ENCODE measurements around the gene ZBTB2. TPM values are rescaled to one million over a fixed set of nuclear protein-coding genes. Genes with fewer than 3 reads are reported as not detected.

The ZBTB2 gene
- total RNA-seq, 2 experiments from 2014 or later, result 10.7 to 10.8 TPM

DNA sequence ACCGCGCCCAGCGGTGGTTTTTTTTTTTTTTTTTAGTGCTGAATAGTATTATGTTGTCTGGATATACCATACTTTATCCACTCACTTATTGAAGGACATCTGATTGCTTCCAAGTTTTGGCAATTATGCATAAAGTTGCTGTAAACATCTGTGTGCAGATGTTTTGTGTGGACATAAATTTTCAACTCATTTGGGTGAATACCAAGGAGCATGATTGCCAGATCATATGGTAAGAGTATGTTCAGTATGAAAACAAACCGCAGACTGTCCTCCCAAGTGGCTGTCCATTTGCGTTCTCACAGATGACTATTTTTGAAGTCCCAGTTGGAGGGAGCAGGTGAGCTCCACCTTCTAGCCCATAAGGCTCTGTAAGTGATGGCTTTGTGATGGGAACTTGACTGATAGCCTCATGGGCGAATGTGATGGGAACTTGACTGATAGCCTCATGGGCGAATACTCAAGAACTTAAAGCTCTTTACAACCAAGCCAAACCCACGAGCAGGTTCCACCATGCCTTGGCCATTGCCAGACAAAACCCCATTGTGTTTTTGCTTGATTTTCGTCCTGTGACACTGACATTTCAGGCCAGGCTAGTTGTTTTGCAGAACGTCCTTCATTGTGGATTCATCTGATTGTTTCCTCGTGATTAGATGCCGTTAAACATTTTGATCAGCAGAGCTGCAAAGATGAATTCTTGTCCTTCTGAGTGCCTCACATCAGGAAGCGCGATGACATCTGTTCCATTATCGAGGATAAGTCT, 51.0 kb downstream of the ZBTB2 start:
- intact Hi-C loops (cut with micrococcal nuclease), result no loop called here
- H3K27ac Mint-ChIP-seq, result no peak overlapping the region
- CTCF ChIA-PET, result no interaction called here
- no peaks in the 10 kb centered on the region for H3K4me1 Mint-ChIP-seq (ENCODE audit: low read depth)
- no peaks in the 10 kb centered on the region for H3K36me3 Mint-ChIP-seq (ENCODE audit: low read depth)
- H3K27me3 Mint-ChIP-seq (ENCODE audit: low read depth), result no peaks in the 10 kb centered on the region
- no peaks in the 10 kb centered on the region for H3K9me3 Mint-ChIP-seq
- H3K4me3 Mint-ChIP-seq, result no peak overlapping the region
- no peak for DNase-seq

DNA sequence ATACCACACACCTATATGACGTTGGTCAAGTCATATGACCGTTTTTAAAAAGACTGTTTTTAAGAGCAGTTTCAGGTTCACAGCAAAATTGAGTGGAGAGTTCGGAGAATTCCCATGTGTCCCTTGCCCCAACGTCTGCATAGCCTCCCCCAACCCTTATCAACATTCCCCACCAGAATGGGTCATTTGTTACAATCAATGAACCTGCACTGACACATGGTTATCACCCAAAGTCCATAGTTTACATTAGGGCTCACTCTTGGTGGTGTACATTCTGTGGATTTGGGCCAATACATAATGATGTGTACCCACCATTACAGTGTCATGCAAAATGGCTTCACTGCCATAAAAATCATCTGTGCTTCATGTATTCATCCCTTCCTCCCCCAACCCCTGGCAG, 52.0 kb downstream of the ZBTB2 start:
- H3K9me3 Mint-ChIP-seq, result no peaks in the 10 kb centered on the region
- intact Hi-C loops (cut with micrococcal nuclease), result no loop called here
- no peak for DNase-seq
- no peaks in the 10 kb centered on the region for H3K36me3 Mint-ChIP-seq (ENCODE audit: low read depth)
- H3K4me3 Mint-ChIP-seq, result no peak overlapping the region
- H3K27ac Mint-ChIP-seq, result no peak overlapping the region
- H3K27me3 Mint-ChIP-seq (ENCODE audit: low read depth), result no peaks in the 10 kb centered on the region
- H3K4me1 Mint-ChIP-seq (ENCODE audit: low read depth), result peaks cover 3% of the 10 kb centered on the region
- CTCF ChIA-PET, result no interaction called here

DNA sequence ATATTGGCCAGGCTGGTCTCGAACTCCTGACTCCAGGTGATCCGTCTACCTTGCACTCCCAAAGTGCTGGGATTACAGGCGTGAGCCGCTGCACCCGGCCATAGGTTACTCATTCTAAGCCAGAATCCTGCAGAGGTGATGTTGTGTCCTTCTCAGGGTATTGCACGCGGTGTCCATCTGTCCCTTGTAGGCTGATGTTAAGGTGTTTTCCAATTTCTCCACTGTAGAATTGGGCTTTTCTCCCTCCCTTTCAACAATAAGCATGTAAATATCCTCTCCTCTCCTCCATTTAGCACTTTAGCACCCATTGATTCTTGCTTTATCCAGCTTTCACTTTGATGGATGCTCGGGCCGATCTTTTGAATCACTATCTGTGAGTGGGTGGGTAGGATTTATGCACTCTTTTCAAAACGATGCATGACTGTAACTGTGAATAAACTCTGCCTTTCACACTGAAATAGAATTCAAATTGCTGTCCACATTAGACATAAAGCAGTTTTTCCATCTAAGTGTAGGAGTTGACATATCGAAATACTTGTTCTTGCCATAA, 52.6 kb downstream of the ZBTB2 start:
- CTCF ChIA-PET, result interaction anchor here (1.4 kb wide), 1 partner anchor 14 kb away, joined by 6 read pairs; no protein-coding TSS in a partner anchor
- H3K4me3 Mint-ChIP-seq, result no peak overlapping the region
- no peak for DNase-seq
- intact Hi-C loops (cut with micrococcal nuclease), result no loop called here
- no peak overlapping the region for H3K27ac Mint-ChIP-seq
- peaks cover 3% of the 10 kb centered on the region for H3K4me1 Mint-ChIP-seq (ENCODE audit: low read depth)
- H3K27me3 Mint-ChIP-seq (ENCODE audit: low read depth), result no peaks in the 10 kb centered on the region
- H3K36me3 Mint-ChIP-seq (ENCODE audit: low read depth), result no peaks in the 10 kb centered on the region
- no peaks in the 10 kb centered on the region for H3K9me3 Mint-ChIP-seq

DNA sequence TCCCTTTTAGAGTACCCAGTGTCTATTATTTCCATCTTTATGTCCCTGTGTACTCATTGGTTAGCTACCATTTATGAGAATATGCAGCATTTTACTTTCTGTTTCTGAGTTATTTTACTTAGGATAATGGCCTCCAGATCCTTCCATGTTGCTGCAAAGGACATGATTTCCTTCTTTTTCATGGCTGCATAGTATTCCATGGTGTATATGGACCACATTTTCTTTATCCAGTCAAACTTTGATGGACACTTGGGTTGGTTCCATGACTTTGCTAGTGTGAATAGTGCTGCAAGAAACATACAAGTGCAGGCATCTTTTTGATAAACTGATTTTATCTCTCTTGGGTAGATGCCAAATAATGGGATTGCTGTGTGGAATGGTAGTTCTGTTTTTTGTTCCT, 55.4 kb downstream of the ZBTB2 start:
- Mint-ChIP-seq H3K9me3 (no peaks in the 10 kb centered on the region), H3K36me3 (ENCODE audit: low read depth) (no peaks in the 10 kb centered on the region), H3K27ac (no peak overlapping the region), H3K4me3 (no peak overlapping the region), H3K27me3 (ENCODE audit: low read depth) (no peaks in the 10 kb centered on the region), H3K4me1 (ENCODE audit: low read depth) (peaks cover 3% of the 10 kb centered on the region)
- CTCF ChIA-PET, result interaction anchor here (0.6 to 4.6 kb wide), 7 partner anchors 11 to 917 kb away, joined by 3 to 37 read pairs (median 4); no protein-coding TSS in a partner anchor
- DNase-seq, result no peak
- intact Hi-C loops (cut with micrococcal nuclease), result loop anchor here (1.0 to 2.0 kb wide), 2 partner anchors 444 to 517 kb away; no protein-coding TSS in a partner anchor

GRCh38 chr6:151330130-151330696, 61.1 kb downstream of the ZBTB2 start:
- H3K27me3 Mint-ChIP-seq (ENCODE audit: low read depth), result peaks cover 22% of the 10 kb centered on the region
- no peak overlapping the region for H3K4me3 Mint-ChIP-seq
- no peaks in the 10 kb centered on the region for H3K9me3 Mint-ChIP-seq
- no peak overlapping the region for H3K27ac Mint-ChIP-seq
- DNase-seq, result no peak
- peaks cover 10% of the 10 kb centered on the region for H3K4me1 Mint-ChIP-seq (ENCODE audit: low read depth)
- H3K36me3 Mint-ChIP-seq (ENCODE audit: low read depth), result no peaks in the 10 kb centered on the region
- intact Hi-C loops (cut with micrococcal nuclease), result no loop called here
- CTCF ChIA-PET, result interaction anchor here (0.6 kb wide), 1 partner anchor 17 kb away, joined by 4 read pairs; no protein-coding TSS in a partner anchor

DNA sequence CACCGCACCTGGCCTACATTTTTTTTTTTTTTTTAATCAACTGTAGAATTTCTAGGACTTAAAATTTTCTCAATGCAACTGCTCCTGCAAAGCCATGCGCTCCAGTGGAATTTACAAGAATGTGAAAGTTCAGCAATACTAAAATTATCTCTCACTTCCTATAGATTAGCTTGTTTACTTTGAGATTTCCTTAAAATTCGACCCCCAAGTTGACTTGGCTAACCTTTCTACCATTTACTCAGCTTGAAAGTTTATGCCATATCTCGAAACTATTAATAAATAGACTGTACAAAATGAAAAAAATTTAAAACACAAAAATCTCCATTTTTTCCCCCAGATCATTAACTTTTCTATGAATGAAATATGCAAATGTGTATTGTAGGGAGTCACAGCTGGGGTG, 64.3 kb downstream of the ZBTB2 start:
- no peak for DNase-seq
- H3K9me3 Mint-ChIP-seq, result no peaks in the 10 kb centered on the region

GRCh38 chr6:151326116-151326825, 65.1 kb downstream of the ZBTB2 start:
- Mint-ChIP-seq H3K36me3 (ENCODE audit: low read depth) (no peaks in the 10 kb centered on the region), H3K9me3 (no peaks in the 10 kb centered on the region), H3K4me1 (ENCODE audit: low read depth) (peaks cover 18% of the 10 kb centered on the region), H3K27me3 (ENCODE audit: low read depth) (peaks cover 46% of the 10 kb centered on the region), H3K4me3 (peak overlapping the region; percentile 64), H3K27ac (no peak overlapping the region)
- no peak for DNase-seq
- intact Hi-C loops (cut with micrococcal nuclease), result no loop called here
- CTCF ChIA-PET, result interaction anchor here (0.6 to 7.1 kb wide), 10 partner anchors 8 to 1116 kb away, joined by 3 to 98 read pairs (median 6); no protein-coding TSS in a partner anchor

More for the DNA sequence above, 64.3 kb downstream of the ZBTB2 start:
- H3K27me3 Mint-ChIP-seq (ENCODE audit: low read depth), result peaks cover 46% of the 10 kb centered on the region
- H3K36me3 Mint-ChIP-seq (ENCODE audit: low read depth), result no peaks in the 10 kb centered on the region
- H3K27ac Mint-ChIP-seq, result no peak overlapping the region
- CTCF ChIA-PET, result interaction anchor here (0.7 to 7.1 kb wide), 3 partner anchors 9 to 311 kb away, joined by 3 to 98 read pairs (median 5); no protein-coding TSS in a partner anchor
- H3K4me3 Mint-ChIP-seq, result no peak overlapping the region
- peaks cover 18% of the 10 kb centered on the region for H3K4me1 Mint-ChIP-seq (ENCODE audit: low read depth)
- intact Hi-C loops (cut with micrococcal nuclease), result no loop called here

DNA sequence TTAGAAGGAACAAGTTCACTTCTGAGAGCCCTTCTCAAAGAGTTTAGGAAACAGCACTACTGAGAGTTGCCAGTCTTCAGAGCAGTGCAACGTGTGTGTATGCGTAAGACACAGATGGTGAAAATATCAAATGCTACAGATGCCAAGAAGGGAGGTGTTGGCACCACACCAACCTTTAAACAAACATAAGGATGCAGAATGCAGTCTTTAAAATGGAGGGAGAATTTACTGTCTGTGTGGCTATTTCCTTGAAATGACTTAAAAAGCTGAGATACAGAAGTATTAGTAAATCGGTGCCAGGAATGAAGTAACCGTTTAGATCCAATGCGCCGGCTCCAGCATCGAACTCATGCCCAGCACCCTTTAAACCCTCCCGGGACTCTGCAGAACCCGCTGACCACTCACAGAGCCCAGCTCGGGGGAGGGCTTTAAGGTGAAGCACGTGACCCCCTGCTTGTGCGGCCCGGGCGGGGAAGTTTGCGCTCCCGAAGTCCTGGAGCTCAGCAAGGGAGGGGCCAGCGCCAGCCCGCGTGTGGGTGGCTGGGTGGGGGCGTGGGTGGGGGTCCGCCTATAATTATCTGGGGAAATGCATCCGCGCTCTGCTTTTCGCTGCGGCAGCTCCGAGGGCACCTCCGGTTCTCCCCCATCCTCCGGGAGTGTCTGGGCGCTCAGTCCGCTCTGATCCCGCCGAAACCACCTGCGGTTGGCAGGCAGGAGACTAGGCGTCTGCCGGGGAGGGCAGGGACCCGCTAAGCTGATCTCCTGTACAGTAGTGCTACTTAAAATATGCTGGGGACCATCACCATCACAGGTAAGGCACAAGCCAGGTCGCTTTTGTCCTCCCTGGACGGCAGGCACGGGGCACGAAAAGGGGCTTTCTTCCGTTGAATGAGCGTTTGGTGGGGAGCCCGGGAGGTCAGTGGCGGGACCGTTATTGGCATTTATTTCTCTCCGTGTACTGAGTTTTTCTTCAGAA, 66.0 kb downstream of the ZBTB2 start:
- intact Hi-C loops (cut with micrococcal nuclease), result loop anchor here (2.0 kb wide), 3 partner anchors 41 to 907 kb away; no protein-coding TSS in a partner anchor
- H3K9me3 Mint-ChIP-seq, result no peaks in the 10 kb centered on the region
- H3K27ac Mint-ChIP-seq, result no peak overlapping the region
- peak; percentile 36 for DNase-seq
- peaks cover 47% of the 10 kb centered on the region for H3K27me3 Mint-ChIP-seq (ENCODE audit: low read depth)
- H3K4me3 Mint-ChIP-seq, result peak overlapping the region; percentile 64
- H3K4me1 Mint-ChIP-seq (ENCODE audit: low read depth), result peaks cover 18% of the 10 kb centered on the region
- CTCF ChIA-PET, result interaction anchor here (0.6 to 7.1 kb wide), 38 partner anchors 9 to 690 kb away, joined by 3 to 98 read pairs (median 4); partner anchors contain the start of gene AKAP12
- H3K36me3 Mint-ChIP-seq (ENCODE audit: low read depth), result no peaks in the 10 kb centered on the region

DNA sequence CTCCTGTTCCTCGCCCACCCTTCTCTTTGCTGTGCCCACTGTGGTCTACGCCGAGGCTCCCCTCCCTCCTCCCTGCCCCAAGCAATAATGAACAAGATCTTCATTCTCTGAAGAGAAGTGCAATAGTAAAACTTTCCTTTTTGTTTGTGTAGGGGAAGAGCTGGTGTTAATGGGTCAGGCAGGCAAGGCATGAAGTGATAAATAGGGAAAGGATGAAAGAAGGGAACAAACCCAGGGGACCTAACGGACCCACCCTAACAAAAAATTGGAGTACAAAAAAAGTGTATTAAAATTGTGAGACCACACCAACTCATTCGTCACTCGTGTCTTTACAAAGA, 66.9 kb downstream of the ZBTB2 start:
- intact Hi-C loops (cut with micrococcal nuclease), result loop anchor here (1.0 to 2.0 kb wide), 7 partner anchors 40 to 906 kb away; no protein-coding TSS in a partner anchor
- peak overlapping the region; percentile 18 for H3K4me3 Mint-ChIP-seq
- H3K36me3 Mint-ChIP-seq (ENCODE audit: low read depth), result no peaks in the 10 kb centered on the region
- peaks cover 18% of the 10 kb centered on the region for H3K4me1 Mint-ChIP-seq (ENCODE audit: low read depth)
- H3K27ac Mint-ChIP-seq, result no peak overlapping the region
- DNase-seq, result no peak
- no peaks in the 10 kb centered on the region for H3K9me3 Mint-ChIP-seq
- H3K27me3 Mint-ChIP-seq (ENCODE audit: low read depth), result peaks cover 45% of the 10 kb centered on the region
- CTCF ChIA-PET, result interaction anchor here (0.6 to 7.1 kb wide), 56 partner anchors 10 to 904 kb away, joined by 3 to 98 read pairs (median 3); partner anchors contain the start of gene AKAP12

- intact Hi-C loops (cut with micrococcal nuclease), result loop anchor here (1.0 to 2.0 kb wide), 7 partner anchors 39 to 905 kb away; no protein-coding TSS in a partner anchor
- Mint-ChIP-seq H3K27me3 (ENCODE audit: low read depth) (peaks cover 42% of the 10 kb centered on the region), H3K36me3 (ENCODE audit: low read depth) (no peaks in the 10 kb centered on the region), H3K4me1 (ENCODE audit: low read depth) (peaks cover 18% of the 10 kb centered on the region), H3K4me3 (peak overlapping the region; percentile 18), H3K27ac (no peak overlapping the region), H3K9me3 (no peaks in the 10 kb centered on the region)
- DNase-seq, result peak; percentile 84
- CTCF ChIA-PET, result interaction anchor here (0.6 to 7.1 kb wide), 53 partner anchors 11 to 904 kb away, joined by 3 to 98 read pairs (median 4); partner anchors contain the start of gene AKAP12
Measured at GRCh38 chr6:151323791-151324487, 67.4 kb downstream of the ZBTB2 start.

Measured in activated naive CD4-positive, alpha-beta T cell treated with anti-CD3 and anti-CD28 coated beads for 36 hours (primary cell).